HCT116 (cell line): ENCODE results near the gene ALOX12B. TPM values are rescaled to one million over a fixed set of nuclear protein-coding genes. Genes with fewer than 3 reads are reported as not detected.

Source experiments
- ATAC-seq: fragments of 200-7000 bp; cut with Tn5 transposase; 2 replicates; pipeline ENCODE4 v1.9.1; 2020; ENCODE audit warnings: mild to moderate bottlenecking, moderate library complexity
- BruUV-seq: library from RNA; stranded (reverse); fragments of 400-500 nt; replicated peaks from 2 replicates; lab custom pipeline; 2021; lab: Mats Ljungman, UMichigan
- CTCF ChIA-PET: fragments of 300-600 bp; sonication (Branson Sonifier 250); formaldehyde crosslinking; loops from one replicate; lab custom pipeline; 2021; ENCODE audit warnings: antibody characterized with exemption; lab: Charles Lee
- POLR2A ChIA-PET: fragments of 300-600, 350-600 bp; sonication (Branson Sonifier 250); formaldehyde crosslinking; loops from one replicate; lab custom pipeline; 2021; ENCODE audit warnings: antibody characterized with exemption; lab: Charles Lee
- RAD21 ChIA-PET, 2 experiments: fragments of 300-600 bp; sonication (Branson Sonifier 250); formaldehyde crosslinking; loops; one replicate each; lab custom pipeline; 2023; ENCODE audit warnings: low total read pairs in 2 of 2; ENCODE audit not compliant: uncharacterized antibody in 2 of 2, unreplicated experiment in 2 of 2, low non-redundant PET in 1 of 2; lab: Charles Lee
- DNase-seq: peaks from one replicate; pipeline ENCODE4 v3.0.0-alpha.2; 2010; ENCODE audit warnings: low read depth, low spot score
- H2AFZ ChIP-seq: fragments of 200-600 bp; shearing (Covaris generic), sonication (generic); 2 replicates; pipeline ENCODE4 v1.6.1; 2017; ENCODE audit warnings: low read depth, mixed run types, mixed read lengths, antibody characterized with exemption, low read length; ENCODE audit not compliant: poor library complexity, severe bottlenecking
- H3K27ac ChIP-seq: 2 replicates; pipeline ENCODE4 v1.5.1; 2012; ENCODE audit warnings: low read depth, low read length
- H3K27me3 ChIP-seq: fragments of 200-600 bp; sonication (generic); 2 replicates; pipeline ENCODE4 v1.6.1; 2016; ENCODE audit warnings: mixed run types, low read length, mixed read lengths; ENCODE audit not compliant: insufficient read depth
- H3K36me3 ChIP-seq, 2 experiments: fragments of 200-500 bp in 1 of 2; fragments of 200-600 bp in 1 of 2; sonication (Bioruptor generic) in 1 of 2; sonication (generic) in 1 of 2; 2 replicates each; pipeline versions ENCODE4 v1.5.1 to v1.6.1; 2014 to 2016; ENCODE audit warnings: low read length in 2 of 2, inconsistent platforms in 1 of 2, mixed read lengths in 1 of 2, mixed run types in 1 of 2; ENCODE audit not compliant: insufficient read depth in 2 of 2, control insufficient read depth in 1 of 2
- H3K4me1 ChIP-seq, 2 experiments: fragments of 200-600 bp in 1 of 2; sonication (generic) in 1 of 2; 2 replicates each; pipeline versions ENCODE4 v1.5.1 to v1.6.1; 2012 to 2017; ENCODE audit warnings: low read length in 2 of 2, inconsistent platforms in 1 of 2, mild to moderate bottlenecking in 1 of 2, mixed read lengths in 1 of 2, mixed run types in 1 of 2, moderate library complexity in 1 of 2; ENCODE audit not compliant: insufficient read depth in 2 of 2, control insufficient read depth in 1 of 2
- H3K4me2 ChIP-seq: fragments of 200-600 bp; sonication (generic); 2 replicates; pipeline ENCODE4 v1.6.1; 2017; ENCODE audit warnings: mixed run types, low read length, mixed read lengths
- H3K4me3 ChIP-seq, 2 experiments: fragments of 200-600 bp in 1 of 2; sonication (generic) in 1 of 2; replicated peaks in 1 of 2; 2 replicates each; pipeline ENCODE4 v1.5.1; 2011 to 2016; ENCODE audit warnings: low read length in 2 of 2, control low read depth in 1 of 2, low read depth in 1 of 2, mild to moderate bottlenecking in 1 of 2, mixed read lengths in 1 of 2, mixed run types in 1 of 2
- H3K79me2 ChIP-seq: fragments of 200-600 bp; sonication (generic); 2 replicates; pipeline ENCODE4 v1.6.1; 2017; ENCODE audit warnings: mild to moderate bottlenecking, mixed run types, low read length, moderate library complexity, mixed read lengths; ENCODE audit not compliant: insufficient read depth
- H3K9ac ChIP-seq: fragments of 200-600 bp; sonication (generic); 2 replicates; pipeline ENCODE4 v1.6.1; 2016; ENCODE audit warnings: low read length, mixed read lengths
- H3K9me2 ChIP-seq: fragments of 200-600 bp; sonication (generic), shearing (Covaris generic); 2 replicates; pipeline ENCODE4 v1.6.1; 2017; ENCODE audit warnings: mixed run types, mild to moderate bottlenecking, moderate library complexity; ENCODE audit not compliant: insufficient read depth
- H3K9me3 ChIP-seq, 2 experiments: fragments of 200-500 bp in 1 of 2; fragments of 200-600 bp in 1 of 2; sonication (Bioruptor generic) in 1 of 2; sonication (generic) in 1 of 2; 2 replicates each; pipeline ENCODE4 v1.6.1; 2014 to 2017; ENCODE audit warnings: low read length in 2 of 2, mixed read lengths in 2 of 2, inconsistent platforms in 1 of 2, low read depth in 1 of 2, mild to moderate bottlenecking in 1 of 2, mixed run types in 1 of 2, moderate library complexity in 1 of 2; ENCODE audit not compliant: control insufficient read depth in 1 of 2, insufficient read depth in 1 of 2
- H4K20me1 ChIP-seq: fragments of 200-600 bp; sonication (generic), shearing (Covaris generic); 2 replicates; pipeline ENCODE4 v1.6.1; 2017; ENCODE audit warnings: mixed run types, mild to moderate bottlenecking, moderate library complexity; ENCODE audit not compliant: insufficient read depth
- ATF3 ChIP-seq: IDR thresholded peaks from 2 replicates; pipeline ENCODE4 v1.6.1; 2012
- CBX3 ChIP-seq: IDR thresholded peaks from 2 replicates; pipeline ENCODE4 v1.6.1; 2012; ENCODE audit warnings: low read depth
- CEBPB ChIP-seq: IDR thresholded peaks from 2 replicates; pipeline ENCODE4 v1.6.1; 2012; ENCODE audit warnings: low read depth
- CTCF ChIP-seq, 3 experiments: fragments of 200-600 bp in 1 of 3; sonication (generic) in 1 of 3; IDR thresholded peaks in 2 of 3; conservative IDR thresholded peaks in 1 of 3; 2 replicates each; pipeline ENCODE4 v1.5.1; 2012 to 2017; ENCODE audit warnings: low read depth in 2 of 3, low read length in 2 of 3, antibody characterized with exemption in 1 of 3, borderline replicate concordance in 1 of 3, control low read depth in 1 of 3, mild to moderate bottlenecking in 1 of 3, mixed read lengths in 1 of 3, mixed run types in 1 of 3, moderate library complexity in 1 of 3; ENCODE audit not compliant: insufficient read depth in 1 of 3
- EGR1 ChIP-seq: IDR thresholded peaks from 2 replicates; pipeline ENCODE4 v1.6.1; 2012; ENCODE audit warnings: low read depth
- ELF1 ChIP-seq: IDR thresholded peaks from 2 replicates; pipeline ENCODE4 v1.6.1; 2012; ENCODE audit warnings: low read depth, borderline replicate concordance
- EZH2 ChIP-seq: fragments of 200-600 bp; sonication (generic); IDR thresholded peaks from 2 replicates; pipeline ENCODE4 v1.6.1; 2017; ENCODE audit warnings: antibody characterized with exemption, mixed run types
- EZH2phosphoT487 ChIP-seq: fragments of 200-600 bp; IDR thresholded peaks from 2 replicates; pipeline ENCODE4 v1.6.1; 2018; ENCODE audit warnings: antibody characterized with exemption, borderline replicate concordance
- JUND ChIP-seq: IDR thresholded peaks from 2 replicates; pipeline ENCODE4 v1.6.1; 2012
- MAX ChIP-seq: IDR thresholded peaks from 2 replicates; pipeline ENCODE4 v1.6.1; 2012
- POLR2AphosphoS5 ChIP-seq: IDR thresholded peaks from 2 replicates; pipeline ENCODE4 v1.6.1; 2011; ENCODE audit warnings: mild to moderate bottlenecking, low read depth, low read length, moderate library complexity
- RAD21 ChIP-seq: IDR thresholded peaks from 2 replicates; pipeline ENCODE4 v1.6.1; 2012; ENCODE audit warnings: low read depth, mild to moderate bottlenecking
- SIN3A ChIP-seq: IDR thresholded peaks from 2 replicates; pipeline ENCODE4 v1.6.1; 2012; ENCODE audit warnings: low read depth
- SRF ChIP-seq: IDR thresholded peaks from 2 replicates; pipeline ENCODE4 v1.6.1; 2012; ENCODE audit warnings: low read depth
- TCF7L2 ChIP-seq: IDR thresholded peaks from 2 replicates; pipeline ENCODE4 v1.7.0; 2011; ENCODE audit warnings: borderline replicate concordance, inconsistent platforms; ENCODE audit not compliant: insufficient read depth, insufficient read length; ENCODE audit errors: extremely low read depth
- ZFX ChIP-seq: fragments of 450-650 bp; IDR thresholded peaks from 2 replicates; pipeline ENCODE4 v1.6.1; 2017
- ZNF274 ChIP-seq: fragments of 200-500 bp; sonication (Bioruptor generic); IDR thresholded peaks from 2 replicates; pipeline ENCODE4 v1.6.1; 2014; ENCODE audit warnings: mild to moderate bottlenecking, low read depth, low read length, inconsistent platforms
- intact Hi-C: fragments of 100-400 bp; cut with micrococcal nuclease; formaldehyde crosslinking; loops from 2 replicates; pipeline ENCODE4 v1.10.0; 2022
- total RNA-seq: library from RNA; stranded (reverse); gene quantifications from one replicate; pipeline ENCODE4 v1.2.1, GENCODE V29; 2021; ENCODE audit not compliant: unreplicated experiment

Gene ALOX12B
- total RNA-seq, 1 experiment from 2014 or later = 3.8 TPM

GRCh38 chr17:8133941-8134340, 46.4 kb upstream of the ALOX12B start:
- RAD21 ChIA-PET = no interaction called here
- CTCF ChIA-PET = interaction anchor here (0.7 to 2.9 kb wide), 8 partner anchors 12 to 90 kb away, joined by 3 to 10 read pairs (median 4); no protein-coding TSS in a partner anchor
- Histone ChIP-seq H3K9ac (0 out of 2 replicates have a peak overlapping the region, but pooled peaks have one; percentile 0), H3K9me3 (no peaks in the 10 kb centered on the region), H3K4me2 (peak overlapping the region; percentile 55), H3K36me3 (no peaks in the 10 kb centered on the region), H3K9me2 (no peaks in the 10 kb centered on the region), H2AFZ (peak overlapping the region; percentile 98), H3K4me1 (peaks cover 25 to 61% of the 10 kb centered on the region in 2 experiments), H3K27me3 (no peaks in the 10 kb centered on the region), H3K4me3 (no peak overlapping the region), H3K27ac (peak overlapping the region; percentile 39), H3K79me2 (no peaks in the 10 kb centered on the region), H4K20me1 (no peaks in the 10 kb centered on the region)
- no peak for TF ChIP-seq EGR1
- TF ChIP-seq ATF3 = no peak
- no peak for TF ChIP-seq TCF7L2
- TF ChIP-seq ZNF274 = no peak
- no peak for TF ChIP-seq ZFX
- TF ChIP-seq CTCF (IDR thresholded peaks at IDR 0.05 in 2 of 3, conservative IDR thresholded peaks at IDR 0.05 in 1 of 3; ENCODE audit: borderline replicate concordance in 1 of 3, insufficient read depth in 1 of 3, low read depth in 2 of 3, low read length in 2 of 3) = no peak
- TF ChIP-seq ELF1 = no peak
- no peak for TF ChIP-seq CBX3
- TF ChIP-seq SRF = no peak
- TF ChIP-seq CEBPB = no peak
- TF ChIP-seq MAX = no peak
- no peak for TF ChIP-seq SIN3A
- TF ChIP-seq EZH2 = no peak
- no peak for TF ChIP-seq JUND
- TF ChIP-seq EZH2phosphoT487 = no peak
- no peak for TF ChIP-seq POLR2AphosphoS5
- no peak for TF ChIP-seq RAD21
- no TSS peak for BruUV-seq
- POLR2A ChIA-PET = interaction anchor here (0.7 to 2.6 kb wide), 5 partner anchors 12 to 39 kb away, joined by 3 to 18 read pairs (median 4); partner anchors contain the start of gene PER1
- intact Hi-C loops = no loop called here
- 0 out of 2 replicates have a peak, but pooled peaks have one; percentile 2 for ATAC-seq
- no peak for DNase-seq
